ENCODE measurements around the gene KPNB1.

The KPNB1 gene

DNA sequence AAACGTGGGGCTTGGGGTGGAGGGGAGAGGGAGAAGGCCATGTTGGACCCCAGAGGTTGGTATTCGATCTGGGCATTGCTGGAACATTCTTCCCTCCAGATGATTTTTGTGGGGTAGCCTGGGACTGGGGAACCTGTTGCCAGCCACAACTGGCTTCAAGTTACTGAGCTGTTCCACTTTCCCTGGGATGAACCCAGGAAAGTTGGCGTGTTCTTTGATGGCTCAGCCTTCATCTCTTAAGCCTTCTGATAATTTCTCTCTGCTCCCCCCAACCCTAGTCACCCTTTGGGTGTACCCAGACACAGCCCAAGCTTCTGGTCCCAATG, 85.4 kb downstream of the KPNB1 start:
- TF ChIP-seq, protein P1, sequence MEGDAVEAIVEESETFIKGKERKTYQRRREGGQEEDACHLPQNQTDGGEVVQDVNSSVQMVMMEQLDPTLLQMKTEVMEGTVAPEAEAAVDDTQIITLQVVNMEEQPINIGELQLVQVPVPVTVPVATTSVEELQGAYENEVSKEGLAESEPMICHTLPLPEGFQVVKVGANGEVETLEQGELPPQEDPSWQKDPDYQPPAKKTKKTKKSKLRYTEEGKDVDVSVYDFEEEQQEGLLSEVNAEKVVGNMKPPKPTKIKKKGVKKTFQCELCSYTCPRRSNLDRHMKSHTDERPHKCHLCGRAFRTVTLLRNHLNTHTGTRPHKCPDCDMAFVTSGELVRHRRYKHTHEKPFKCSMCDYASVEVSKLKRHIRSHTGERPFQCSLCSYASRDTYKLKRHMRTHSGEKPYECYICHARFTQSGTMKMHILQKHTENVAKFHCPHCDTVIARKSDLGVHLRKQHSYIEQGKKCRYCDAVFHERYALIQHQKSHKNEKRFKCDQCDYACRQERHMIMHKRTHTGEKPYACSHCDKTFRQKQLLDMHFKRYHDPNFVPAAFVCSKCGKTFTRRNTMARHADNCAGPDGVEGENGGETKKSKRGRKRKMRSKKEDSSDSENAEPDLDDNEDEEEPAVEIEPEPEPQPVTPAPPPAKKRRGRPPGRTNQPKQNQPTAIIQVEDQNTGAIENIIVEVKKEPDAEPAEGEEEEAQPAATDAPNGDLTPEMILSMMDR (conservative IDR thresholded peaks at IDR 0.05): no peak
- H3K27ac ChIP-seq: no peak overlapping the region

Measured in VCaP (cell line).